Measurements from ENCODE around the gene TBC1D8B. TPM values are rescaled to one million over a fixed set of nuclear protein-coding genes. Genes with fewer than 3 reads are reported as not detected.

Gene TBC1D8B
- total RNA-seq, 1 donor from 2014 or later: 8.4 TPM

DNA sequence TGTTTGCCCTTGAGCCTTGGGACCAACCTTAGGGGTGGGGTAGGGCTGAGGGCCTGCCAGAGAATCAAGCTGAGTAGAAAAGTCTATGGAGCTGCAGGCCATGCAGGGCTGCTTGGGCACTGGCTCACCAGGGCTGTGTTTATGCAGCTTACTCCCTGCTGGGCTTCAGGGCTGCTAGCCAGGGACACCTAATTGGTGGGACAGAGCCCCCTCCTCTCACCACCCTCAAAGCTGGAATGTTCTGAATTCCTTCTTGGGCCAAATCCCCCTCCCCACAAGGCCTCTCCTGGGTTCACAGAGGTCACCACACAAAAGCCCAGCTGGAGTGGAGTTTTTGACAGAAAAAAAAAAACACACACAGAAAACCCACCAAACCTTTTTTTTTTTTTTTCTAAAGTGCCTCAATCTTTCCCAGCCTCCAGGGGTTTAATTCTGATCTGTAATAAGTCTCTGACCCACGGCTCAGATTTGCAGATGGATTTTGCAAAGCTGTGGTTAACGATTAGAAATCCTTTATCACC lies 117.5 kb downstream of the TBC1D8B start, which contains the start of gene CLDN2:
Gene CLDN2, plus strand, starts transcription at position 471 of the 521 bp plus-strand sequence. CDS start 7,827 bp downstream, outside the sequence.
- H3K27ac ChIP-seq: no peak within 1 kb of the TSS
- H3K4me3 ChIP-seq: no peak within 1 kb of the TSS
- ATAC-seq (no peak), DNase-seq (no peak)
- no peak for TF ChIP-seq CTCF (IDR thresholded peaks at IDR 0.05)
- no peaks in the 10 kb centered on the region for H3K4me1 ChIP-seq
- H3K36me3 ChIP-seq: no peaks in the 10 kb centered on the region
- no peaks in the 10 kb centered on the region for H3K27me3 ChIP-seq
- H3K9me3 ChIP-seq: no peaks in the 10 kb centered on the region
- intact Hi-C loops (cut with DNase I): no loop called here

DNA sequence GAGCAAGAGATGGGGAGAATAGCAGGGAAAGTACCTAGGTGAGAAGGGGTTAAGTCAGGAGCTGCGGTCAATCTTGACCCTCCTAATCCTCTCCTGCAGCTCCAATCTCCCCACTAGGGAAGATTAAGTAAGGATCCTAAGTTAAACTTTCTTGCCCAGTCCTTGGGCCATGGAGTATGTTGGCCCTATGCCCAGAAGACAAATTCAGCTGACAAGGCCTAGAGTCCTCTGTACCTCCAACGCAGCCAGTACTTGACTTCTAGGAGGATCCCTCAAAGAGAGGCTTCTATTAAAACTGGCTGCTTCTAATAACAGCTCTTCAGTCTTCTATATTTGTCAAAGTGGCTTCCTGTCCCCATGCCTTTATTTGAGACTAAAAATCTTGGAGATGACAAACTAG lies 119.2 kb downstream of the TBC1D8B start:
- no peaks in the 10 kb centered on the region for H3K36me3 ChIP-seq
- no peak for TF ChIP-seq CTCF (IDR thresholded peaks at IDR 0.05)
- H3K27me3 ChIP-seq: no peaks in the 10 kb centered on the region
- H3K4me1 ChIP-seq: no peaks in the 10 kb centered on the region
- H3K9me3 ChIP-seq: no peaks in the 10 kb centered on the region
- H3K27ac ChIP-seq: no peak overlapping the region
- no peak overlapping the region for H3K4me3 ChIP-seq
- no peak for DNase-seq
- peak; percentile 25 for ATAC-seq
- intact Hi-C loops (cut with DNase I): no loop called here

Other genes with a start within 250 kb of the TBC1D8B start
- 2.4 TPM for gene RADX, start 190.7 kb upstream of the TBC1D8B start, total RNA-seq
- 18.1 TPM for gene RNF128, start 76.0 kb upstream of the TBC1D8B start, total RNA-seq
- gene RIPPLY1, start 100.7 kb downstream of the TBC1D8B start, total RNA-seq: not detected
- gene CLDN2, start 117.7 kb downstream of the TBC1D8B start, total RNA-seq: 0.61 TPM
- 16.3 TPM for gene MORC4, start 197.5 kb downstream of the TBC1D8B start, total RNA-seq

Measured in upper lobe of right lung (tissue), 1 donor.